Keratinocyte (primary cell): Measurements from ENCODE around the gene SIM1. TPM values are rescaled to one million over a fixed set of nuclear protein-coding genes. Genes with fewer than 3 reads are reported as not detected.
A peak's percentile ranks its signal among the peaks of the same experiment; 100 is the strongest.

Experiments
- DNase-seq: peaks from one replicate; pipeline ENCODE4 v3.0.0-alpha.2; 2011; ENCODE audit warnings: low read depth, missing footprints, low spot score
- FAIRE-seq: peaks from 2 replicates; lab custom pipeline; 2011; peaks lifted over from hg19 to GRCh38; lab: Jason Lieb, UNC
- H2AFZ ChIP-seq: 2 replicates; pipeline ENCODE4 v1.6.0; 2012; ENCODE audit warnings: low read length, control low read depth, inconsistent platforms; ENCODE audit not compliant: control insufficient read depth
- H3K27ac ChIP-seq: 2 replicates; pipeline ENCODE4 v1.5.1; 2011; ENCODE audit warnings: low read length; ENCODE audit not compliant: control insufficient read depth, insufficient read depth
- H3K27me3 ChIP-seq: 3 replicates; pipeline ENCODE4 v1.6.0; 2011; ENCODE audit warnings: low read length; ENCODE audit not compliant: control insufficient read depth, insufficient read depth; ENCODE audit errors: extremely low read depth
- H3K36me3 ChIP-seq, 2 experiments: 2 replicates in 1 of 2; 3 replicates in 1 of 2; pipeline ENCODE4 v1.5.1; 2011; ENCODE audit warnings: low read length in 2 of 2, mild to moderate bottlenecking in 1 of 2; ENCODE audit not compliant: control insufficient read depth in 2 of 2, insufficient read depth in 2 of 2; ENCODE audit errors: extremely low read depth in 1 of 2
- H3K4me1 ChIP-seq: 3 replicates; pipeline ENCODE4 v1.5.1; 2011; ENCODE audit warnings: low read length; ENCODE audit not compliant: control insufficient read depth, insufficient read depth; ENCODE audit errors: extremely low read depth
- H3K4me2 ChIP-seq: 3 replicates; pipeline ENCODE4 v1.6.0; 2011; ENCODE audit warnings: low read depth, low read length; ENCODE audit not compliant: control insufficient read depth, insufficient read depth; ENCODE audit errors: extremely low read depth
- H3K4me3 ChIP-seq, 3 experiments: fragments of 200-600 bp in 1 of 3; sonication (generic) in 1 of 3; 2 replicates in 2 of 3; 3 replicates in 1 of 3; pipeline ENCODE4 v1.5.1; 2011 to 2016; ENCODE audit warnings: low read length in 3 of 3, mild to moderate bottlenecking in 3 of 3, control low read depth in 2 of 3, inconsistent platforms in 1 of 3, low read depth in 1 of 3, mixed read lengths in 1 of 3, mixed run types in 1 of 3, moderate library complexity in 1 of 3; ENCODE audit not compliant: control insufficient read depth in 2 of 3, insufficient read depth in 2 of 3; ENCODE audit errors: extremely low read depth in 1 of 3
- H3K79me2 ChIP-seq: 2 replicates; pipeline ENCODE4 v1.6.0; 2012; ENCODE audit warnings: low read length; ENCODE audit not compliant: control insufficient read depth, insufficient read depth
- H3K9ac ChIP-seq: 3 replicates; pipeline ENCODE4 v1.6.0; 2011; ENCODE audit warnings: low read length; ENCODE audit not compliant: control insufficient read depth, insufficient read depth; ENCODE audit errors: extremely low read depth
- H3K9me1 ChIP-seq: 3 replicates; pipeline ENCODE4 v1.6.0; 2011; ENCODE audit warnings: low read length; ENCODE audit not compliant: control insufficient read depth, insufficient read depth; ENCODE audit errors: extremely low read depth
- H3K9me3 ChIP-seq: 2 replicates; pipeline ENCODE4 v1.5.1; 2012; ENCODE audit warnings: low read depth, low read length; ENCODE audit not compliant: control insufficient read depth
- H4K20me1 ChIP-seq: 3 replicates; pipeline ENCODE4 v1.6.0; 2011; ENCODE audit warnings: low read length; ENCODE audit not compliant: control insufficient read depth, insufficient read depth; ENCODE audit errors: extremely low read depth
- CTCF ChIP-seq, 3 experiments: IDR thresholded peaks in 1 of 3; conservative IDR thresholded peaks in 1 of 3; optimal IDR thresholded peaks in 1 of 3; 2 replicates in 2 of 3; 3 replicates in 1 of 3; pipeline versions ENCODE3 to v1.5.1; 2011; ENCODE audit warnings: low read length in 3 of 3, mild to moderate bottlenecking in 3 of 3, moderate library complexity in 2 of 3, control low read depth in 1 of 3, inconsistent platforms in 1 of 3; ENCODE audit not compliant: insufficient read depth in 2 of 3; ENCODE audit errors: extremely low read depth in 1 of 3
- EZH2 ChIP-seq: IDR thresholded peaks from one replicate; pipeline ENCODE4 v1.6.1; 2012; ENCODE audit warnings: inconsistent platforms, mild to moderate bottlenecking, low read length, moderate library complexity
- dilution Hi-C: fragments of 300-500 bp; cut with MboI; formaldehyde crosslinking; loops from one replicate; pipeline ENCODE4 v1.7.0; 2020; ENCODE audit warnings: low sequenced_read_pairs; ENCODE audit not compliant: extremely low pct_ligation_motif_present
- polyA plus RNA-seq, 5 experiments: library from polyadenylated mRNA; depleted of rRNA in 3 of 5; stranded (reverse) in 3 of 5; stranded (forward) in 1 of 5; unstranded in 1 of 5; fragments of >200 nt; gene quantifications; 1 replicate in 1 of 5; 2 replicates in 3 of 5; 3 replicates in 1 of 5; pipeline versions ENCODE4 v1.2.1 to v1.2.3, GENCODE V29; 2011 to 2012; ENCODE audit warnings: missing spikeins in 2 of 5, low read depth in 1 of 5, low replicate concordance in 1 of 5

SIM1 gene
- polyA plus RNA-seq, 1 donor (not counting 4 experiments of a cell fraction or from before 2014, with no cell fraction given): not detected

GRCh38 chr6:100454551-100455229, 10.0 kb downstream of the SIM1 start:
- H2AFZ ChIP-seq: no peak overlapping the region
- no peak for DNase-seq
- dilution Hi-C loops: loop anchor here (25.0 kb wide), 1 partner anchor 342 kb away; no protein-coding TSS in a partner anchor
- no peak overlapping the region for H3K9ac ChIP-seq
- H4K20me1 ChIP-seq: peaks cover 4% of the 10 kb centered on the region
- H3K4me3 ChIP-seq: no peak overlapping the region
- no peaks in the 10 kb centered on the region for H3K4me1 ChIP-seq
- no peak overlapping the region for H3K4me2 ChIP-seq
- TF ChIP-seq CTCF (optimal IDR thresholded peaks at IDR 0.05 in 1 of 3, IDR thresholded peaks at IDR 0.05 in 1 of 3, conservative IDR thresholded peaks at IDR 0.05 in 1 of 3; ENCODE audit: extremely low read depth in 1 of 3, insufficient read depth in 2 of 3, low read length in 3 of 3) (no peak), EZH2 (no peak)
- peaks cover 99% of the 10 kb centered on the region for H3K27me3 ChIP-seq
- no peaks in the 10 kb centered on the region for H3K36me3 ChIP-seq
- no peak overlapping the region for H3K27ac ChIP-seq
- no peak for FAIRE-seq
- H3K9me3 ChIP-seq: peaks cover 2% of the 10 kb centered on the region
- H3K9me1 ChIP-seq: no peaks in the 10 kb centered on the region
- H3K79me2 ChIP-seq: no peaks in the 10 kb centered on the region

GRCh38 chr6:100453701-100454521, 10.8 kb downstream of the SIM1 start:
- FAIRE-seq (no peak), DNase-seq (no peak)
- dilution Hi-C loops: loop anchor here (25.0 kb wide), 1 partner anchor 342 kb away; no protein-coding TSS in a partner anchor
- no peaks in the 10 kb centered on the region for H3K4me1 ChIP-seq
- no peak overlapping the region for H2AFZ ChIP-seq
- H3K4me3 ChIP-seq: no peak overlapping the region
- H3K36me3 ChIP-seq: no peaks in the 10 kb centered on the region
- peaks cover 4% of the 10 kb centered on the region for H4K20me1 ChIP-seq
- peaks cover 2% of the 10 kb centered on the region for H3K9me3 ChIP-seq
- TF ChIP-seq EZH2: peak; percentile 73
- TF ChIP-seq CTCF (optimal IDR thresholded peaks at IDR 0.05 in 1 of 3, IDR thresholded peaks at IDR 0.05 in 1 of 3, conservative IDR thresholded peaks at IDR 0.05 in 1 of 3; ENCODE audit: extremely low read depth in 1 of 3, insufficient read depth in 2 of 3, low read length in 3 of 3): no peak
- peaks cover 100% of the 10 kb centered on the region for H3K27me3 ChIP-seq
- no peaks in the 10 kb centered on the region for H3K79me2 ChIP-seq
- H3K9ac ChIP-seq: no peak overlapping the region
- H3K4me2 ChIP-seq: no peak overlapping the region
- H3K9me1 ChIP-seq: no peaks in the 10 kb centered on the region
- H3K27ac ChIP-seq: no peak overlapping the region
